NCI-H345 treated with DMSO at 0.1 percent for 48 hours (cell line): ENCODE results near the gene MYO1H.
"Not testable (repeated sequence)": the region's sequence is repeated elsewhere in the genome, so short reads cannot be mapped to it uniquely, and the experiment has no call there.

Source experiments
- DNase-seq: peaks from one replicate; lab custom pipeline; 2025; ENCODE audit not compliant: unreplicated experiment; lab: John Stamatoyannopoulos, UW

The MYO1H gene

GRCh38 chr12:109406147-109406546 is 58.4 kb downstream of the MYO1H start:
- DNase-seq: not testable (repeated sequence)

GRCh38 chr12:109418848-109419480 is 71.3 kb downstream of the MYO1H start:
- DNase-seq: no peak

GRCh38 chr12:109421355-109422087 is 73.8 kb downstream of the MYO1H start:
- DNase-seq: no peak

- no peak for DNase-seq
Observed at GRCh38 chr12:109422251-109422650, 74.6 kb downstream of the MYO1H start.

- DNase-seq: no peak
Observed at GRCh38 chr12:109423392-109423791, 75.7 kb downstream of the MYO1H start.

GRCh38 chr12:109428037-109428629 is 80.4 kb downstream of the MYO1H start:
- peak; percentile 71 for DNase-seq

- not testable (repeated sequence) for DNase-seq
Observed at GRCh38 chr12:109428804-109429203, 81.1 kb downstream of the MYO1H start.

GRCh38 chr12:109430244-109430643 is 82.5 kb downstream of the MYO1H start:
- no peak for DNase-seq

- DNase-seq: no peak
Observed at GRCh38 chr12:109432431-109432830, 84.7 kb downstream of the MYO1H start.

- DNase-seq: peak; percentile 59
Observed at GRCh38 chr12:109432842-109433304, 85.2 kb downstream of the MYO1H start.

- no peak for DNase-seq
Observed at GRCh38 chr12:109433618-109434017, 85.9 kb downstream of the MYO1H start.

GRCh38 chr12:109434582-109434981 is 86.9 kb downstream of the MYO1H start:
- DNase-seq: no peak

- DNase-seq: no peak
Observed at GRCh38 chr12:109435428-109436187, 87.9 kb downstream of the MYO1H start.

- no peak for DNase-seq
Observed at GRCh38 chr12:109436188-109436560, 88.5 kb downstream of the MYO1H start.

GRCh38 chr12:109439181-109439580 is 91.5 kb downstream of the MYO1H start:
- DNase-seq: no peak

GRCh38 chr12:109439951-109440350 is 92.3 kb downstream of the MYO1H start:
- not testable (repeated sequence) for DNase-seq

GRCh38 chr12:109440851-109441490 is 93.3 kb downstream of the MYO1H start:
- DNase-seq: peak; percentile 66

GRCh38 chr12:109443794-109444193 is 96.1 kb downstream of the MYO1H start:
- DNase-seq: no peak

GRCh38 chr12:109444259-109444658 is 96.6 kb downstream of the MYO1H start:
- DNase-seq: no peak

GRCh38 chr12:109445191-109445609 is 97.5 kb downstream of the MYO1H start:
- no peak for DNase-seq

- DNase-seq: no peak
Observed at GRCh38 chr12:109446869-109447268, 99.2 kb downstream of the MYO1H start.
